Astrocyte (in vitro differentiated cells and primary cell): ENCODE measurements around the gene MAP2K3. TPM values are rescaled to one million over a fixed set of nuclear protein-coding genes. Genes with fewer than 3 reads are reported as not detected.

ENCODE experiments used
- DNase-seq: peaks from one replicate; pipeline ENCODE4 v3.0.0-alpha.2; 2010; ENCODE audit warnings: low read depth
- FAIRE-seq: peaks from 2 replicates; lab custom pipeline; 2011; peaks lifted over from hg19 to GRCh38; lab: Jason Lieb, UNC
- H2AFZ ChIP-seq: 2 replicates; pipeline ENCODE4 v1.6.0; 2012; ENCODE audit warnings: low read depth, low read length, inconsistent platforms
- H3K27ac ChIP-seq: 2 replicates; pipeline ENCODE4 v1.5.1; 2011; ENCODE audit warnings: low read depth, low read length, inconsistent platforms
- H3K27me3 ChIP-seq: 2 replicates; pipeline ENCODE4 v1.6.0; 2011; ENCODE audit warnings: low read length, inconsistent platforms; ENCODE audit not compliant: insufficient read depth
- H3K36me3 ChIP-seq: 2 replicates; pipeline ENCODE4 v1.5.1; 2011; ENCODE audit warnings: low read length, inconsistent platforms; ENCODE audit not compliant: insufficient read depth
- H3K4me1 ChIP-seq: 2 replicates; pipeline ENCODE4 v1.5.1; 2011; ENCODE audit warnings: low read length, inconsistent platforms; ENCODE audit not compliant: insufficient read depth
- H3K4me2 ChIP-seq: 2 replicates; pipeline ENCODE4 v1.6.0; 2012; ENCODE audit warnings: low read length, inconsistent platforms
- H3K4me3 ChIP-seq: 2 replicates; pipeline ENCODE4 v1.5.1; 2011; ENCODE audit warnings: low read depth, mild to moderate bottlenecking, low read length, inconsistent platforms; ENCODE audit not compliant: insufficient read depth
- H3K79me2 ChIP-seq: 2 replicates; pipeline ENCODE4 v1.6.0; 2012; ENCODE audit warnings: mild to moderate bottlenecking, low read length, inconsistent platforms; ENCODE audit not compliant: insufficient read depth
- H3K9ac ChIP-seq: 2 replicates; pipeline ENCODE4 v1.6.0; 2012; ENCODE audit warnings: mild to moderate bottlenecking, low read length, inconsistent platforms
- H3K9me3 ChIP-seq: 2 replicates; pipeline ENCODE4 v1.5.1; 2012; ENCODE audit warnings: low read depth, mild to moderate bottlenecking, low read length, inconsistent platforms; ENCODE audit not compliant: insufficient read depth
- H4K20me1 ChIP-seq: 2 replicates; pipeline ENCODE4 v1.6.0; 2012; ENCODE audit warnings: low read length, inconsistent platforms; ENCODE audit not compliant: insufficient read depth
- H3K27ac Mint-ChIP-seq: one replicate; pipeline ENCODE4 v1.8.0; 2021; ENCODE audit warnings: mild to moderate bottlenecking, mixed read lengths; ENCODE audit not compliant: unreplicated experiment
- H3K27me3 Mint-ChIP-seq: one replicate; pipeline ENCODE4 v1.8.0; 2021; ENCODE audit warnings: low read depth, mixed read lengths; ENCODE audit not compliant: unreplicated experiment
- H3K36me3 Mint-ChIP-seq: one replicate; pipeline ENCODE4 v1.8.0; 2021; ENCODE audit warnings: low read depth, mixed read lengths; ENCODE audit not compliant: unreplicated experiment
- H3K4me1 Mint-ChIP-seq: one replicate; pipeline ENCODE4 v1.8.0; 2021; ENCODE audit warnings: low read depth, mixed read lengths; ENCODE audit not compliant: unreplicated experiment
- H3K4me3 Mint-ChIP-seq: one replicate; pipeline ENCODE4 v1.8.0; 2021; ENCODE audit warnings: mild to moderate bottlenecking, moderate library complexity, mixed read lengths; ENCODE audit not compliant: unreplicated experiment
- H3K9me3 Mint-ChIP-seq: one replicate; pipeline ENCODE4 v1.8.0; 2021; ENCODE audit warnings: mild to moderate bottlenecking, mixed read lengths; ENCODE audit not compliant: unreplicated experiment
- CTCF ChIP-seq: IDR thresholded peaks from 2 replicates; pipeline ENCODE4 v1.5.1; 2011; ENCODE audit warnings: low read depth, mild to moderate bottlenecking, inconsistent platforms, low read length, moderate library complexity; ENCODE audit not compliant: insufficient read depth
- EZH2 ChIP-seq: IDR thresholded peaks from 2 replicates; pipeline ENCODE4 v1.6.1; 2012; ENCODE audit warnings: mild to moderate bottlenecking, low read length, inconsistent platforms; ENCODE audit not compliant: insufficient read depth
- total RNA-seq: library from RNA; stranded (reverse); gene quantifications from 2 replicates; pipeline ENCODE4 v1.2.1, GENCODE V29; 2021

The MAP2K3 gene
- total RNA-seq, 1 donor from 2014 or later: 44.3 TPM

- Histone ChIP-seq H3K9me3 (no peaks in the 10 kb centered on the region), H3K4me1 (peaks cover 10% of the 10 kb centered on the region), H3K4me3 (no peak overlapping the region), H4K20me1 (no peaks in the 10 kb centered on the region), H3K27ac (no peak overlapping the region), H3K79me2 (no peaks in the 10 kb centered on the region), H3K27me3 (no peaks in the 10 kb centered on the region), H2AFZ (no peak overlapping the region), H3K36me3 (no peaks in the 10 kb centered on the region), H3K4me2 (no peak overlapping the region), H3K9ac (no peak overlapping the region)
- DNase-seq (no peak), FAIRE-seq (no peak)
- Mint-ChIP-seq H3K27me3 (peaks cover 16% of the 10 kb centered on the region), H3K4me3 (no peak overlapping the region), H3K27ac (no peak overlapping the region), H3K36me3 (no peaks in the 10 kb centered on the region), H3K9me3 (no peaks in the 10 kb centered on the region), H3K4me1 (no peaks in the 10 kb centered on the region)
- TF ChIP-seq EZH2: no peak
- TF ChIP-seq CTCF: no peak
Measured at GRCh38 chr17:21272250-21272649, 12.3 kb upstream of the MAP2K3 start.

- H3K9ac ChIP-seq: no peak overlapping the region
- TF ChIP-seq EZH2: no peak
- no peak for TF ChIP-seq CTCF
- H3K9me3 Mint-ChIP-seq: no peaks in the 10 kb centered on the region
- peaks cover 22% of the 10 kb centered on the region for H3K27me3 Mint-ChIP-seq
- no peak overlapping the region for H3K27ac ChIP-seq
- no peaks in the 10 kb centered on the region for H3K36me3 ChIP-seq
- H3K4me1 ChIP-seq: peaks cover 10% of the 10 kb centered on the region
- DNase-seq (no peak), FAIRE-seq (no peak)
- no peak overlapping the region for H3K4me3 ChIP-seq
- no peak overlapping the region for H3K4me3 Mint-ChIP-seq
- no peak overlapping the region for H2AFZ ChIP-seq
- H3K27me3 ChIP-seq: no peaks in the 10 kb centered on the region
- H3K27ac Mint-ChIP-seq: no peak overlapping the region
- H4K20me1 ChIP-seq: no peaks in the 10 kb centered on the region
- H3K36me3 Mint-ChIP-seq: no peaks in the 10 kb centered on the region
- H3K79me2 ChIP-seq: no peaks in the 10 kb centered on the region
- no peaks in the 10 kb centered on the region for H3K9me3 ChIP-seq
- no peaks in the 10 kb centered on the region for H3K4me1 Mint-ChIP-seq
- no peak overlapping the region for H3K4me2 ChIP-seq
Measured at GRCh38 chr17:21272881-21273792, 11.4 kb upstream of the MAP2K3 start.

- Histone ChIP-seq H3K4me2 (peak overlapping the region; percentile 91), H3K79me2 (no peaks in the 10 kb centered on the region), H3K9ac (peak overlapping the region; percentile 55), H3K36me3 (no peaks in the 10 kb centered on the region), H3K4me1 (peaks cover 10% of the 10 kb centered on the region), H4K20me1 (no peaks in the 10 kb centered on the region), H2AFZ (peak overlapping the region; percentile 91), H3K9me3 (no peaks in the 10 kb centered on the region), H3K27me3 (no peaks in the 10 kb centered on the region), H3K4me3 (peak overlapping the region; percentile 59), H3K27ac (no peak overlapping the region)
- Mint-ChIP-seq H3K27ac (no peak overlapping the region), H3K36me3 (no peaks in the 10 kb centered on the region), H3K4me1 (no peaks in the 10 kb centered on the region), H3K27me3 (peaks cover 38% of the 10 kb centered on the region), H3K4me3 (peak overlapping the region; percentile 70), H3K9me3 (no peaks in the 10 kb centered on the region)
- DNase-seq (no peak), FAIRE-seq (no peak)
- TF ChIP-seq CTCF (no peak), EZH2 (no peak)
Measured at GRCh38 chr17:21275047-21275578, 9.4 kb upstream of the MAP2K3 start.
